ENCODE results near the gene SERPINI2. TPM values are rescaled to one million over a fixed set of nuclear protein-coding genes. Genes with fewer than 3 reads are reported as not detected.
"Not testable (repeated sequence)": the region's sequence is repeated elsewhere in the genome, so short reads cannot be mapped to it uniquely, and the experiment has no call there.

Gene SERPINI2
- total RNA-seq, 1 donor from 2014 or later: not detected

- Mint-ChIP-seq H3K27ac (no peak overlapping the region), H3K27me3 (no peaks in the 10 kb centered on the region), H3K36me3 (ENCODE audit: low read depth) (no peaks in the 10 kb centered on the region), H3K9me3 (no peaks in the 10 kb centered on the region), H3K4me1 (no peaks in the 10 kb centered on the region), H3K4me3 (no peak overlapping the region)
- intact Hi-C loops (cut with micrococcal nuclease): no loop called here
- no peak for DNase-seq
Observed at GRCh38 chr3:167480748-167481147, 6.9 kb upstream of the SERPINI2 start.

DNA sequence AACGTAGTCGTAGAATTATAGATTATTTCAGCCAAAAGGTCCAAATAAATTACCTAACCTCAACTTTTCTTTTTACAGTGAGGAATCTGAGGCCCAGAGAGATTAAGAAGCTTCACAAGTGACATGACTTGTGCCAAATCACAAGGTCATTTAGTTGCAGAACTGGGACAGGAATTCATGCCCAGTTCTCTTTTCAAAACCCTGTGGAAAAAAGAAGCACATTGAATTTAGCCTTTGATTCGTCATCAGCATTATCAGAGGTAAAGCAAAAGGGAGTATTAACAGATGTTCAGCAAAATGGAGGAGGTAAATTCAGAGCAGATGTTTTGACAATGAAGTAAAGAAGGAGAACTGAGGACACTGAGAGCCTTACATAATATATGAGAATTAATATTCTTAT, 4.5 kb downstream of the SERPINI2 start:
- Mint-ChIP-seq H3K27me3 (peaks cover 1% of the 10 kb centered on the region), H3K27ac (no peak overlapping the region), H3K4me3 (no peak overlapping the region), H3K4me1 (no peaks in the 10 kb centered on the region), H3K9me3 (no peaks in the 10 kb centered on the region), H3K36me3 (ENCODE audit: low read depth) (no peaks in the 10 kb centered on the region)
- no peak for DNase-seq
- intact Hi-C loops (cut with micrococcal nuclease): no loop called here

GRCh38 chr3:167467848-167468611, 5.8 kb downstream of the SERPINI2 start:
- no peak overlapping the region for H3K27ac Mint-ChIP-seq

DNA sequence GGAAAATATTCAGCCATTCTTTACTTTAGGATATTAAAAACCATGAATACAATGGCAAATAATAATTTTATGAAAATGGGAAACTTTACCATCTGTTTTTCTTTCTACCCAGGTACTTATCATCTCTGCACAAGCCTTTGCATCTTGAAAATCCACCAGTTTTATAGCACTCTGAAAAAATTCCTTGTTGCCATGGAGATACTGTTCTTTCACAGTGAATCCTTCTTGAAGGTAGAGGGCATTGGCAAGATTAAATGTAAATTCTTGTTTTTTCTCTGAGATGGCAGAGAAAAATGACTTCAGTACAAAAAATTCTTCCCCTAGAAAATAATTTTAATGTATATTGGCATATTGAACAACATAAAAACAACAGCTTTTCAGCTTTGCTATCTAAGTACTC, 6.9 kb downstream of the SERPINI2 start:
- no peaks in the 10 kb centered on the region for H3K4me1 Mint-ChIP-seq
- H3K27ac Mint-ChIP-seq: no peak overlapping the region
- H3K9me3 Mint-ChIP-seq: no peaks in the 10 kb centered on the region
- no peak for DNase-seq
- no peaks in the 10 kb centered on the region for H3K36me3 Mint-ChIP-seq (ENCODE audit: low read depth)
- H3K27me3 Mint-ChIP-seq: peaks cover 1% of the 10 kb centered on the region
- intact Hi-C loops (cut with micrococcal nuclease): no loop called here
- no peak overlapping the region for H3K4me3 Mint-ChIP-seq

More at GRCh38 chr3:167467848-167468611, 5.8 kb downstream of the SERPINI2 start:
- H3K27me3 Mint-ChIP-seq: peaks cover 1% of the 10 kb centered on the region
- H3K4me3 Mint-ChIP-seq: no peak overlapping the region
- no peaks in the 10 kb centered on the region for H3K4me1 Mint-ChIP-seq
- no peaks in the 10 kb centered on the region for H3K9me3 Mint-ChIP-seq
- no peak for DNase-seq
- intact Hi-C loops (cut with micrococcal nuclease): no loop called here
- H3K36me3 Mint-ChIP-seq (ENCODE audit: low read depth): no peaks in the 10 kb centered on the region

- no peaks in the 10 kb centered on the region for H3K27me3 Mint-ChIP-seq
- no peak overlapping the region for H3K27ac Mint-ChIP-seq
- intact Hi-C loops (cut with micrococcal nuclease): no loop called here
- no peak overlapping the region for H3K4me3 Mint-ChIP-seq
- DNase-seq: no peak
- no peaks in the 10 kb centered on the region for H3K4me1 Mint-ChIP-seq
- H3K36me3 Mint-ChIP-seq (ENCODE audit: low read depth): no peaks in the 10 kb centered on the region
- H3K9me3 Mint-ChIP-seq: no peaks in the 10 kb centered on the region
Observed at GRCh38 chr3:167456157-167456799, 17.6 kb downstream of the SERPINI2 start.

- no peaks in the 10 kb centered on the region for H3K9me3 Mint-ChIP-seq
- H3K4me3 Mint-ChIP-seq: no peak overlapping the region
- DNase-seq: no peak
- no peak overlapping the region for H3K27ac Mint-ChIP-seq
- intact Hi-C loops (cut with micrococcal nuclease): no loop called here
- no peaks in the 10 kb centered on the region for H3K27me3 Mint-ChIP-seq
- H3K36me3 Mint-ChIP-seq (ENCODE audit: low read depth): no peaks in the 10 kb centered on the region
- H3K4me1 Mint-ChIP-seq: no peaks in the 10 kb centered on the region
Observed at GRCh38 chr3:167453815-167454214, 20.0 kb downstream of the SERPINI2 start.

DNA sequence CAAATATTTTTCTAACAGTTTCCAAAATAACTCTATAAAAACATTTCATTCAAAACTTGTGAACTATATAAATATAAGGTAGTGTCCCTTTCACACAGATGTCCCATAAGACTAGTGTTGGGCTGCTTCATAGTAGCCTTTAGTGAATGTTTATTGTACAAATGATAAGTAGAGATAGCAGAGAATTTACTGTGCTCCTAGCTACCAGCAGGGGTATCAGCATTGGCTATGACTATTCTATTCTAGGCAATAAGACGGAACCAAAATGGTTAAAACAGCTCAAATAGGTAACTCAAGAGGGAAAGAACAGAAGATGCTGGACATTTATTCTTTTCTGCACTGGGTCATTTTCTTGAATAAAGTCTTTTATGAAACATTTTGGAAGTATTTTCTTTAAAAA, 22.6 kb downstream of the SERPINI2 start:
- Mint-ChIP-seq H3K4me3 (no peak overlapping the region), H3K36me3 (ENCODE audit: low read depth) (no peaks in the 10 kb centered on the region)
- intact Hi-C loops (cut with micrococcal nuclease): no loop called here

GRCh38 chr3:167450675-167451074, 23.2 kb downstream of the SERPINI2 start:
- intact Hi-C loops (cut with micrococcal nuclease): no loop called here
- H3K27ac Mint-ChIP-seq: no peak overlapping the region

More for the DNA sequence above, 22.6 kb downstream of the SERPINI2 start:
- Mint-ChIP-seq H3K9me3 (no peaks in the 10 kb centered on the region), H3K27me3 (no peaks in the 10 kb centered on the region), H3K27ac (no peak overlapping the region), H3K4me1 (no peaks in the 10 kb centered on the region)
- DNase-seq: no peak

GRCh38 chr3:167450195-167450594, 23.6 kb downstream of the SERPINI2 start:
- no peak overlapping the region for H3K27ac Mint-ChIP-seq
- no peaks in the 10 kb centered on the region for H3K9me3 Mint-ChIP-seq
- H3K4me1 Mint-ChIP-seq: no peaks in the 10 kb centered on the region
- intact Hi-C loops (cut with micrococcal nuclease): no loop called here
- H3K4me3 Mint-ChIP-seq: no peak overlapping the region
- no peak for DNase-seq
- no peaks in the 10 kb centered on the region for H3K36me3 Mint-ChIP-seq (ENCODE audit: low read depth)
- H3K27me3 Mint-ChIP-seq: no peaks in the 10 kb centered on the region

More at GRCh38 chr3:167450675-167451074, 23.2 kb downstream of the SERPINI2 start:
- Mint-ChIP-seq H3K9me3 (no peaks in the 10 kb centered on the region), H3K4me3 (no peak overlapping the region), H3K4me1 (no peaks in the 10 kb centered on the region), H3K36me3 (ENCODE audit: low read depth) (no peaks in the 10 kb centered on the region), H3K27me3 (no peaks in the 10 kb centered on the region)
- no peak for DNase-seq

DNA sequence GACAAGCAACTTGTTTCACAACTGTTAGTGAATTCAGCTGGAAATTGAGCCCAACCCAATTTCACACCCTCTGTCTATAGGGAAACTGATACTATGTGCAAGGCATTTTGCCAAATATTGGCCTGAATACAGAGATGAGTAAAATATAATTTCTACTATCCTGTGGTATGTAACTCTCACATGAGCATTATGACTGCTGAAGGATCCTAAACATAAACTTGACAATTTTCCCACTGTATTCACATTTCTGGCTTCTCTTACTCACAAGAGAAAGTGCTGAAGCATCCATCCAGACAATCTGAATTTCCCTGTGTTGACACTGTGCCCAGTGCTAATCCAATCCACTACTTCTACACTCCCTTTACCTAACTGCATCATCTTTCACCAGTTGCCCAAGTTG, 28.4 kb downstream of the SERPINI2 start:
- Mint-ChIP-seq H3K9me3 (no peaks in the 10 kb centered on the region), H3K4me3 (no peak overlapping the region), H3K4me1 (no peaks in the 10 kb centered on the region), H3K36me3 (ENCODE audit: low read depth) (no peaks in the 10 kb centered on the region), H3K27ac (no peak overlapping the region), H3K27me3 (no peaks in the 10 kb centered on the region)
- intact Hi-C loops (cut with micrococcal nuclease): no loop called here
- DNase-seq: no peak

DNA sequence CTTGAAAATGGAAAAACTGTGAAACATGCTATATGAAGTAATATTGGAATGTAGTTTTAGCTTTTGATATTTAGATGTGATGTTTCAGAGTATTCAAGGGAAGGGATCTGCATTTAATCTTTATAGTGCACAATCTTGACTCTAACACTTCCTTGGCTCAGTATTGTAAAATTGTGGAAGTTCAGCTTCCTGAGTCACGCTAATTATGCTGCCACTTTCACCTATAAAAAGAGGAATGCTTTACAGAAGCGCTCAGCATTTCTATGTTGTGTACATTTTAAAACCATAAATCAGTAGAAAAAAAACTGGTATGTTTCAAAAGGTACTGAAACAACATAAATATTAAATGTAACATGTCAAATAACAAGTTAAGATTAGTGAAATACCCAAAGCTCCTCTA, 32.6 kb downstream of the SERPINI2 start:
- no peak overlapping the region for H3K4me3 Mint-ChIP-seq
- intact Hi-C loops (cut with micrococcal nuclease): no loop called here
- H3K27me3 Mint-ChIP-seq: no peaks in the 10 kb centered on the region
- H3K4me1 Mint-ChIP-seq: no peaks in the 10 kb centered on the region
- no peak overlapping the region for H3K27ac Mint-ChIP-seq
- H3K36me3 Mint-ChIP-seq (ENCODE audit: low read depth): no peaks in the 10 kb centered on the region
- DNase-seq: no peak
- H3K9me3 Mint-ChIP-seq: no peaks in the 10 kb centered on the region

GRCh38 chr3:167437428-167438139, 36.3 kb downstream of the SERPINI2 start:
- no peak overlapping the region for H3K27ac Mint-ChIP-seq
- no peaks in the 10 kb centered on the region for H3K4me1 Mint-ChIP-seq
- intact Hi-C loops (cut with micrococcal nuclease): no loop called here
- no peaks in the 10 kb centered on the region for H3K9me3 Mint-ChIP-seq
- H3K36me3 Mint-ChIP-seq (ENCODE audit: low read depth): no peaks in the 10 kb centered on the region
- no peak overlapping the region for H3K4me3 Mint-ChIP-seq
- DNase-seq: no peak
- H3K27me3 Mint-ChIP-seq: no peaks in the 10 kb centered on the region

GRCh38 chr3:167426962-167427361, 46.9 kb downstream of the SERPINI2 start:
- H3K9me3 Mint-ChIP-seq; H3K27ac Mint-ChIP-seq; H3K4me1 Mint-ChIP-seq; DNase-seq; intact Hi-C loops (cut with micrococcal nuclease); H3K36me3 Mint-ChIP-seq (ENCODE audit: low read depth); H3K27me3 Mint-ChIP-seq; H3K4me3 Mint-ChIP-seq: not testable (repeated sequence)

DNA sequence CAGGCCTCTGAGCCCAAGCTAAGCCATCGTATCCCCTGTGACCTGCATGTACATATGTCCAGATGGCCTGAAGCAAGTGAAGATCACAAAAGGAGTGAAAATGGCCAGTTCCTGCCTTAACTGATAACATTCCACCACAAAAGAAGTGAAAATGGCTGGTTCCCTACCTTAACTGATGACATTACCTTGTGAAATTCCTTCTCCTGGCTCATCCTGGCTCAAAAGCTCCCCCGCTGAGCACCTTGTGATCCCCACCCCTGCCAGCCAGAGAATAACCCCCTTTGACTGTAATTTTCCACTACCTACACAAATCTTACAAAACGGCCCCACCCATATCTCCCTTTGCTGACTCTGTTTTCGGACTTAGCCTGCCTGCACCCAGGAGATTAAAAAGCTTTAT, 51.4 kb downstream of the SERPINI2 start:
- H3K4me3 Mint-ChIP-seq; intact Hi-C loops (cut with micrococcal nuclease); DNase-seq; H3K36me3 Mint-ChIP-seq (ENCODE audit: low read depth); H3K4me1 Mint-ChIP-seq; H3K9me3 Mint-ChIP-seq; H3K27ac Mint-ChIP-seq; H3K27me3 Mint-ChIP-seq: not testable (repeated sequence)
